CD14-positive monocyte (primary cell): ENCODE data around the gene GRID1. TPM values are rescaled to one million over a fixed set of nuclear protein-coding genes. Genes with fewer than 3 reads are reported as not detected.

Experiments
- DNase-seq, 3 donors: peaks; one replicate each; pipeline ENCODE4 v3.0.0-alpha.2; 2011 to 2022
- H2AFZ ChIP-seq: 2 replicates; pipeline ENCODE4 v1.6.0; 2012; ENCODE audit warnings: mild to moderate bottlenecking, low read depth, low read length, inconsistent platforms; ENCODE audit not compliant: insufficient read depth, poor library complexity, severe bottlenecking
- H3K27ac ChIP-seq, 2 donors: 1 replicate in 1 of 2; 2 replicates in 1 of 2; pipeline ENCODE4 v1.5.1; 2012 to 2013; ENCODE audit warnings: low read length in 2 of 2, control low read depth in 1 of 2, inconsistent platforms in 1 of 2, low read depth in 1 of 2, mild to moderate bottlenecking in 1 of 2
- H3K27me3 ChIP-seq, 2 donors: one replicate each; pipeline versions ENCODE4 v1.6.0 to v1.6.1; 2011 to 2013; ENCODE audit warnings: low read length in 2 of 2; ENCODE audit not compliant: control insufficient read depth in 2 of 2, insufficient read depth in 2 of 2
- H3K36me3 ChIP-seq, 2 donors: replicated peaks in 1 of 2; 1 replicate in 1 of 2; 2 replicates in 1 of 2; pipeline versions ENCODE4 v1.5.1 to v1.6.1; 2012 to 2013; ENCODE audit warnings: low read length in 2 of 2, control low read depth in 1 of 2, inconsistent platforms in 1 of 2, mild to moderate bottlenecking in 1 of 2; ENCODE audit not compliant: insufficient read depth in 2 of 2, control insufficient read depth in 1 of 2
- H3K4me1 ChIP-seq, 2 donors: 1 replicate in 1 of 2; 2 replicates in 1 of 2; pipeline versions ENCODE4 v1.5.1 to v1.6.1; 2012 to 2013; ENCODE audit warnings: low read length in 2 of 2, control low read depth in 1 of 2, inconsistent platforms in 1 of 2, mild to moderate bottlenecking in 1 of 2, moderate library complexity in 1 of 2; ENCODE audit not compliant: insufficient read depth in 2 of 2, control insufficient read depth in 1 of 2
- H3K4me2 ChIP-seq: replicated peaks from 2 replicates; pipeline ENCODE3; 2012; ENCODE audit warnings: low read length, moderate library complexity, mild to moderate bottlenecking; ENCODE audit not compliant: poor library complexity, severe bottlenecking; ENCODE audit errors: extremely low read depth
- H3K4me3 ChIP-seq, 3 experiments: fragments of 200-600 bp in 1 of 3; sonication (generic) in 1 of 3; replicated peaks in 1 of 3; 1 replicate in 2 of 3; 2 replicates in 1 of 3; pipeline ENCODE4 v1.5.1; 2011 to 2013; ENCODE audit warnings: low read length in 3 of 3, mild to moderate bottlenecking in 3 of 3, control low read depth in 2 of 3, low read depth in 2 of 3, inconsistent platforms in 1 of 3, moderate library complexity in 1 of 3
- H3K79me2 ChIP-seq: 2 replicates; pipeline ENCODE4 v1.6.0; 2012; ENCODE audit warnings: mild to moderate bottlenecking, control low read depth, inconsistent platforms, low read length, moderate library complexity; ENCODE audit not compliant: insufficient read depth
- H3K9ac ChIP-seq: 2 replicates; pipeline ENCODE4 v1.6.0; 2017; ENCODE audit warnings: low read length, mild to moderate bottlenecking; ENCODE audit not compliant: insufficient read depth, poor library complexity, severe bottlenecking
- H3K9me3 ChIP-seq, 2 donors: replicated peaks in 1 of 2; 1 replicate in 1 of 2; 2 replicates in 1 of 2; pipeline versions ENCODE4 v1.5.1 to v1.6.1; 2012 to 2013; ENCODE audit warnings: low read length in 2 of 2, control low read depth in 1 of 2; ENCODE audit not compliant: control insufficient read depth in 1 of 2, insufficient read depth in 1 of 2
- H4K20me1 ChIP-seq: 2 replicates; pipeline ENCODE4 v1.6.0; 2012; ENCODE audit warnings: mild to moderate bottlenecking, low read length, control low read depth, moderate library complexity; ENCODE audit not compliant: insufficient read depth
- H3K27ac Mint-ChIP-seq, 7 donors: one replicate each; pipeline ENCODE4 v1.8.0; 2020; ENCODE audit warnings: mild to moderate bottlenecking in 7 of 7, mixed read lengths in 7 of 7, moderate library complexity in 6 of 7, inconsistent platforms in 2 of 7
- H3K27me3 Mint-ChIP-seq, 3 donors: one replicate each; pipeline ENCODE4 v1.8.0; 2021 to 2022; ENCODE audit warnings: low read depth in 3 of 3, mild to moderate bottlenecking in 3 of 3, mixed read lengths in 3 of 3, moderate library complexity in 3 of 3, inconsistent platforms in 1 of 3
- H3K36me3 Mint-ChIP-seq, 2 donors: one replicate each; pipeline ENCODE4 v1.8.0; 2020; ENCODE audit warnings: mixed read lengths in 2 of 2, inconsistent platforms in 1 of 2, mild to moderate bottlenecking in 1 of 2
- H3K4me1 Mint-ChIP-seq: one replicate; pipeline ENCODE4 v1.8.0; 2020; ENCODE audit warnings: mild to moderate bottlenecking, mixed read lengths
- H3K4me3 Mint-ChIP-seq, 2 donors: one replicate each; pipeline ENCODE4 v1.8.0; 2020; ENCODE audit warnings: mild to moderate bottlenecking in 2 of 2, mixed read lengths in 2 of 2, moderate library complexity in 1 of 2
- H3K9me3 Mint-ChIP-seq, 7 donors: one replicate each; pipeline ENCODE4 v1.8.0; 2020 to 2022; ENCODE audit warnings: mixed read lengths in 7 of 7, mild to moderate bottlenecking in 6 of 7, moderate library complexity in 6 of 7, inconsistent platforms in 2 of 7
- CTCF ChIP-seq: fragments of 200-600 bp; IDR thresholded peaks from one replicate; pipeline ENCODE4 v1.8.0; 2022; ENCODE audit warnings: antibody characterized with exemption, mild to moderate bottlenecking
- WGBS: methylation state at CpG from one replicate; pipeline ENCODE4 v1.1.5; 2013; ENCODE audit warnings: missing lambda C conversion rate; ENCODE audit not compliant: insufficient coverage; 5-methylcytosine and 5-hydroxymethylcytosine counted together
- intact Hi-C, 2 donors: fragments of 100-400 bp; cut with micrococcal nuclease; formaldehyde crosslinking; loops; one replicate each; pipeline versions ENCODE4 v1.15.0 to v1.15.1; 2023
- polyA plus RNA-seq, 3 donors: library from polyadenylated mRNA; depleted of rRNA in 1 of 3; unstranded in 2 of 3; stranded (reverse) in 1 of 3; fragments of 300-500 nt in 2 of 3; fragments of >200 nt in 1 of 3; fragmentation: Illumina TruSeq in 2 of 3; gene quantifications; 1 replicate in 2 of 3; 2 replicates in 1 of 3; pipeline ENCODE4 v1.2.3, GENCODE V29; 2012 to 2021

GRID1 gene
- polyA plus RNA-seq, 3 donors, result not detected

- H3K9ac ChIP-seq, result no peak overlapping the region
- no peak overlapping the region for H3K27ac ChIP-seq
- H3K27me3 ChIP-seq, result peaks cover 18 to 35% of the 10 kb centered on the region in 2 donors
- Mint-ChIP-seq H3K36me3 (peaks cover 0 to 8% of the 10 kb centered on the region in 2 donors), H3K27me3 (peaks cover 36 to 58% (median 53%) of the 10 kb centered on the region in 3 donors), H3K4me1 (peaks cover 9% of the 10 kb centered on the region), H3K27ac (peak overlapping the region in 2 of 7 donors; percentile 38 to 69), H3K9me3 (peaks cover 0 to 6% (median 2%) of the 10 kb centered on the region in 7 donors), H3K4me3 (no peak overlapping the region)
- DNase-seq, result no peak
- no peaks in the 10 kb centered on the region for H3K9me3 ChIP-seq
- no peaks in the 10 kb centered on the region for H3K79me2 ChIP-seq
- intact Hi-C loops, result no loop called here
- H3K36me3 ChIP-seq, result no peaks in the 10 kb centered on the region
- H3K4me1 ChIP-seq, result peaks cover 6 to 7% of the 10 kb centered on the region in 2 donors
- no peaks in the 10 kb centered on the region for H4K20me1 ChIP-seq
- no peak overlapping the region for H2AFZ ChIP-seq
- 66% methylated on average over 7 of the region's 12 CpGs for WGBS
- no peak overlapping the region for H3K4me2 ChIP-seq
- TF ChIP-seq CTCF, result no peak
- no peak overlapping the region for H3K4me3 ChIP-seq
Observed at GRCh38 chr10:86391986-86392722, 25.6 kb upstream of the GRID1 start.

GRCh38 chr10:86391236-86391840 is 24.7 kb upstream of the GRID1 start:
- H3K79me2 ChIP-seq, result no peaks in the 10 kb centered on the region
- no peak overlapping the region for H2AFZ ChIP-seq
- H3K9me3 Mint-ChIP-seq, result peaks cover 0 to 6% (median 2%) of the 10 kb centered on the region in 7 donors
- peaks cover 33 to 59% (median 58%) of the 10 kb centered on the region in 3 donors for H3K27me3 Mint-ChIP-seq
- intact Hi-C loops, result no loop called here
- no peak overlapping the region for H3K4me2 ChIP-seq
- no peak for DNase-seq
- H3K27ac Mint-ChIP-seq, result peak overlapping the region in 1 of 7 donors; percentile 46
- no peaks in the 10 kb centered on the region for H4K20me1 ChIP-seq
- H3K9me3 ChIP-seq, result no peaks in the 10 kb centered on the region
- no peak overlapping the region for H3K4me3 Mint-ChIP-seq
- peaks cover 6 to 7% of the 10 kb centered on the region in 2 donors for H3K4me1 ChIP-seq
- H3K27ac ChIP-seq, result no peak overlapping the region
- peaks cover 18 to 38% of the 10 kb centered on the region in 2 donors for H3K27me3 ChIP-seq
- H3K9ac ChIP-seq, result no peak overlapping the region
- no peaks in the 10 kb centered on the region for H3K36me3 ChIP-seq
- TF ChIP-seq CTCF, result no peak
- 92% methylated on average over 6 of the region's 8 CpGs for WGBS
- H3K4me3 ChIP-seq, result no peak overlapping the region
- peaks cover 9% of the 10 kb centered on the region for H3K4me1 Mint-ChIP-seq
- H3K36me3 Mint-ChIP-seq, result peaks cover 0 to 8% of the 10 kb centered on the region in 2 donors
